CD4-positive, alpha-beta T cell treated with Interferon gamma for 1 hour (primary cell): ENCODE results near the gene IL22RA1.
A peak's percentile ranks its signal among the peaks of the same experiment; 100 is the strongest.

Experiments used
- DNase-seq: peaks from one replicate; pipeline ENCODE4 v3.0.0-alpha.2; 2020

The IL22RA1 gene

GRCh38 chr1:24070821-24071393, 72.0 kb downstream of the IL22RA1 start:
- peak; percentile 61 for DNase-seq

- DNase-seq: no peak
Observed at GRCh38 chr1:24069817-24070216, 73.1 kb downstream of the IL22RA1 start.
